Astrocyte of the spinal cord (primary cell): ENCODE measurements around the gene FAM193A.

Experiments
- DNase-seq: peaks from one replicate; pipeline ENCODE4 v3.0.0; 2011; ENCODE audit warnings: low read depth, low spot score
- H3K4me3 ChIP-seq: 2 replicates; pipeline ENCODE4 v1.5.1; 2011; ENCODE audit warnings: low read depth, mild to moderate bottlenecking, low read length, moderate library complexity
- CTCF ChIP-seq: IDR thresholded peaks from 2 replicates; pipeline ENCODE4 v1.5.1; 2012; ENCODE audit warnings: low read depth, mild to moderate bottlenecking, low read length, inconsistent platforms
- in situ Hi-C: cut with HindIII; loops from 2 replicates; pipeline ENCODE4 v1.10.0; 2017; ENCODE audit warnings: low sequenced_read_pairs

FAM193A gene

DNA sequence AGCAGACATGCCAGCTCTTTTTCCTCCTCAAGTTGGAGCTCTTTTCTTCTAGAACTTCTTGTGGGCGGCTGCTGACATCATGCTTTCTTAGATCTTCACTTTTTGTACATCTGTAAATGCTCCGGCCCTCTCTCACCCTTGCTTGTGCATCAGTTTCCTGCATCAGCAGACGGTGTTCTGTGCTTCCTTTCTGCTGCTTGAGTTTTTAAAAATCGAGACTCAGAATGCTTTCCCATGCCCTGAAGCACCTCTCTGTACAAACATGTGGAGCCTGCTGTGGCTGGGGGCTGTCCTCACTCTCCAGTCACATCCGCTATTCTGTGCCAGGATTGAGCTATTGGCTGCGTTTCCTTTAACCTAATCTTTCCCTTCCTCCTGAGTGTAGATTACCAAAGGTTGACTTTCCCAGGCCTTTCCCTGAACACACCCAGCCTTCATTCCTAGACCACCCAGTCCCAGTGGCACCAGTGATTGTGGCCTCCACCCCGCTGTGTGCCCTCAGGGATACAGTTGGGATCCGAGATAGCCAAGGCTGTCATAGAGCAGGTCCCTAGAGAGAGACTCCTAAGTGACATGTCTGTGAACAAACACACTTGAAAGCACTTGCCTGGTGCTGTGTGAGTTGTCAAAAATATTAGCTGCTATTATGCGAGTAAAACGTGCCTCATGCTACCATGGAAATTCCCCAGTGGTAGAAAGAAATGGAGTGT lies 177.8 kb downstream of the FAM193A start:
- TF ChIP-seq CTCF: no peak
- in situ Hi-C loops: no loop called here
- no peak overlapping the region for H3K4me3 ChIP-seq
- peak; percentile 77 for DNase-seq

DNA sequence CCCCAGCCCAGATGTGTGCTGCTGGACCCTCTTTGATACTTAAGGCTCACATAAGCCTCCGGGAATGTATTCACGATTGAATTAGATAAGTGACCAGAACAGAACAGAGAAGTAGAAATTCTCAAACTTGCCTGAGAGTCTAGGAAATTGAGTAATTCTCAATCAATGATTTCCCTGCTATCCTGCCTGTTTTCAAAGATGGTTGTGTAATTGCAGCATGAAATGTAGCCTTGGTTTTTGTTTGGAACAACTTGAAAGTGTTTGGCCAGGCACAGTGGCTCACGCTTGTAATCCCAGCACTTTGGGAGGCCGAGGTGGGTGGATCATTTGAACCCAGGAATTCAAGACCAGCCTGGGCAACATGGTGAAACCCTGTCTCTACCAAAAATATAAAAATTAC lies 178.5 kb downstream of the FAM193A start:
- no peak for TF ChIP-seq CTCF
- no peak for DNase-seq
- no peak overlapping the region for H3K4me3 ChIP-seq
- in situ Hi-C loops: no loop called here

- no peak for DNase-seq
- TF ChIP-seq CTCF: no peak
- in situ Hi-C loops: no loop called here
- H3K4me3 ChIP-seq: no peak overlapping the region
Measured at GRCh38 chr4:2715426-2715825, 179.0 kb downstream of the FAM193A start.

DNA sequence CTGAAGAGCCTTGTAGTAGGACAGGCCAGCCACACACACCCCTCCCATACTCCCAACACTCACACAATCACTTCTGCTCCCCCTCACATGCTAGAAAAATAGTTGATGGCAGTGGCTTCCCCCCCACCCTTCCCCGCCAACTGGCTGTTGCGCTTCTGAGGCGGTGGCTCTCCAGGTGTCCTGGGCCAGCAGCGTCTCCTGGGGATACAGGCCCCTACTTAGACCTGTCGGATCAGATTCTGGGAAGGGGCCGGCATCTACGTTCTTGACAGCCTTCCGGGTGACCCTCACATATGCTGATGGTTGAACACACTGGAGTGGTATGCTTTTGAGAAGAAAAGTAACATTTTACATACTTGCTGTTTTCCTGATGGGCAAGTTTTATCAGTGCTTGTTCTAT lies 179.8 kb downstream of the FAM193A start:
- in situ Hi-C loops: no loop called here
- H3K4me3 ChIP-seq: no peak overlapping the region
- DNase-seq: no peak
- TF ChIP-seq CTCF: no peak

DNA sequence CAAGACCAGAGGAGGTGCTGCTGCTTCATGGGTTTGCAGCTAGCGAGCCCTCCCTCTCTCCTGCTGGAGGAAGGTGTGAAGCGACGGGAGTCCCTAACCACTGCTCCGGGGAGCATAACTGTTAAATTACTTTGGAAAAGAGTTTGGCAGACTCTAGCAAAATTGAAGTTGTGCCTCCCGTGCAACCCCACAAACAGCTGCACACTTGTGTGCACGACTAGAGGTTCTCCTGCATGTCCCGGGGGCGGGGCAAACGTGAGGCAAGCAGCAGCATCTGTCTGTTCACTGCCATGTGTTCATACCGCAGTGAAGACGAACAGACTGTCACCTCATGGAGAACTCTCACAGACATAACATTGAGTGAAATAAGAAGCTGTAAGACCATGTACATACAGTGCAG lies 185.1 kb downstream of the FAM193A start:
- no peak for DNase-seq
- in situ Hi-C loops: no loop called here
- H3K4me3 ChIP-seq: no peak overlapping the region
- TF ChIP-seq CTCF: no peak

- in situ Hi-C loops: no loop called here
Measured at GRCh38 chr4:2722033-2722432, 185.6 kb downstream of the FAM193A start.

More at GRCh38 chr4:2722033-2722432, 185.6 kb downstream of the FAM193A start:
- H3K4me3 ChIP-seq: no peak overlapping the region
- TF ChIP-seq CTCF: no peak
- DNase-seq: no peak
